Fibroblast of mammary gland (primary cell): ENCODE measurements around the gene MMP2.
A peak's percentile ranks its signal among the peaks of the same experiment; 100 is the strongest.

Source experiments
- DNase-seq: peaks from one replicate; pipeline ENCODE4 v3.0.0-alpha.2; 2010; ENCODE audit warnings: low read depth
- H3K4me3 ChIP-seq: 2 replicates; pipeline ENCODE4 v1.5.1; 2011; ENCODE audit warnings: low read depth, mild to moderate bottlenecking, low read length, moderate library complexity; ENCODE audit not compliant: control insufficient read depth
- TF ChIP-seq, protein P1 (sequence below): conservative IDR thresholded peaks from 2 replicates; pipeline ENCODE4 v1.5.1; 2011; ENCODE audit warnings: low read depth, low read length, inconsistent platforms; ENCODE audit not compliant: control insufficient read depth, insufficient read depth

MMP2 gene

DNA sequence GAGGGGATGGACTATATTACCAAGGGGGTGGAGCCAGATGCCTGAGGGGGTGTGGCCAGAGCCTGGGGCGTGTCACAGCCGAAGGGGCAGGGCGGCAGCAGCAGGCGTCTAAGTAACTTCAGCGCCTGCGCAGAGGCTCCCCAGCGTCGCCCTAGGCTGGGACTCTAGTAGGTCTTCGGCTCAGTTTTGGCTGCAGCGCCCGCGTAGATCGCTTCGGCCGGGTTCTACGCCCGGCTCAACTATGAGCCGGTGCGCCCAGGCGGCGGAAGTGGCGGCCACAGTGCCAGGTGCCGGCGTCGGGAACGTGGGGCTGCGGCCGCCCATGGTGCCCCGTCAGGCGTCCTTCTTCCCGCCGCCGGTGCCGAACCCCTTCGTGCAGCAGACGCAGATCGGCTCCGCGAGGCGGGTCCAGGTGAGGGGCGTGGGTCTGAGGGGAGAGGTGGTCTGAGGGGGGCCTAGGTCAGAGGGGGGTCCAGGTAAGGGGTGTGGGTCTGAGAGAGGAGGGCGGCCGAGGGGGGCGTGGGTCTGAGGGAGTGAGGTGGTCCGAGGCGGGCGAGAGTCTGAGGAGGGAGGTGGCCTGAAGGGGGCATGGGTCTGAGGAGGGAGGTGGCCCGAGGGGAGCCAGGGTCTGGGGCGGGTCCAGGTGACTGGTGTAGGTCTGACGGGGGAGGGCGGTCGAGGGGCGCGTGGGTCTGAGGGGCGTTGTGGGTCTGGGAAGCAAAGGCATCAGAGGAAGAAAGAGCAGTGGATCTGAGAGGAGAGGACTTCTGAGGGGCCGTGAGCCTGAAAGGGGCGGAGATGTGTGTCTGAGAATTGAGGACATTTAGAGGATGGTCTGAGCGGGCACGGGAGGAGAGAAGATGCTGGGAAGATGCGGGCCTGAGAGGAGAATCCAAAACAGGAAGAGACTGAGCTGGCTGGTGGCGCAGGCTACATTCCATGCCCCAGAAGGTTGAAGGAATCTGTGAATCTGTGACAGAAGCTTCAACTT lies 30.2 kb downstream of the MMP2 start, which contains the start of gene LPCAT2:
Gene LPCAT2, plus strand, starts transcription at position 132 of the 991 bp plus-strand sequence. Its CDS starts 110 bp downstream, at position 242.
- DNase-seq: peak; percentile 72
- H3K4me3 ChIP-seq: peak within 1 kb of the TSS; percentile 52
- TF ChIP-seq, protein P1, sequence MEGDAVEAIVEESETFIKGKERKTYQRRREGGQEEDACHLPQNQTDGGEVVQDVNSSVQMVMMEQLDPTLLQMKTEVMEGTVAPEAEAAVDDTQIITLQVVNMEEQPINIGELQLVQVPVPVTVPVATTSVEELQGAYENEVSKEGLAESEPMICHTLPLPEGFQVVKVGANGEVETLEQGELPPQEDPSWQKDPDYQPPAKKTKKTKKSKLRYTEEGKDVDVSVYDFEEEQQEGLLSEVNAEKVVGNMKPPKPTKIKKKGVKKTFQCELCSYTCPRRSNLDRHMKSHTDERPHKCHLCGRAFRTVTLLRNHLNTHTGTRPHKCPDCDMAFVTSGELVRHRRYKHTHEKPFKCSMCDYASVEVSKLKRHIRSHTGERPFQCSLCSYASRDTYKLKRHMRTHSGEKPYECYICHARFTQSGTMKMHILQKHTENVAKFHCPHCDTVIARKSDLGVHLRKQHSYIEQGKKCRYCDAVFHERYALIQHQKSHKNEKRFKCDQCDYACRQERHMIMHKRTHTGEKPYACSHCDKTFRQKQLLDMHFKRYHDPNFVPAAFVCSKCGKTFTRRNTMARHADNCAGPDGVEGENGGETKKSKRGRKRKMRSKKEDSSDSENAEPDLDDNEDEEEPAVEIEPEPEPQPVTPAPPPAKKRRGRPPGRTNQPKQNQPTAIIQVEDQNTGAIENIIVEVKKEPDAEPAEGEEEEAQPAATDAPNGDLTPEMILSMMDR: no peak

DNA sequence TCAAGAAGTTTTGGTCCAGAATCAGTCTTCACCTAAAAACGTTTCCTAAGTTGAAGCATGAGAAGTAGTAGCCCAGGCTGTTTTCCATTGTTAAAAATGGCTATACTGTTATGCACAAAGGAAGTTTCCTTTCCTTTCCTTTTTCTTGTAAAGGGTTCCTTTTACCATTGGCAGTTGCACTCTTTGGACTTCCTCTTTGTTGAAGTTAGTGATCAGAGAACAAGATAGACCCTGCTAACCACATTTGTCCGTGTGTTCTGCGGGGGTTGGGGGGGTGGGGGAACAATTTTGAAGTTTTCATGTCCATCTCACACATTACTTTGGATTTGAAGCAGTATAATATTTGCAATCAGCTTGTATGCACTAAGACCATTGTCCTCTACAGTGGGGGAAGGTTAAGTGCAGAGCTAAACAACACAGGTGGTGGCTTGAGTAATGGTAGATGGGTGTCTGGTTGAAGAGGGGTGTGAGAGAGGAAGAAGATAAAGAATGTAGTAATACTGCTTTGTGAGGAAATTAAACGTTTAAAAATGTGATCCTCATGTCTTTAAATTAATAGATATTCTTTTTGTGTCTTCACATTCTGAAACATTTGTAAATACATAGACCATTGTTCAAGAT lies 31.3 kb downstream of the MMP2 start:
- H3K4me3 ChIP-seq: no peak overlapping the region
- no peak for DNase-seq
- TF ChIP-seq, protein P1: no peak

DNA sequence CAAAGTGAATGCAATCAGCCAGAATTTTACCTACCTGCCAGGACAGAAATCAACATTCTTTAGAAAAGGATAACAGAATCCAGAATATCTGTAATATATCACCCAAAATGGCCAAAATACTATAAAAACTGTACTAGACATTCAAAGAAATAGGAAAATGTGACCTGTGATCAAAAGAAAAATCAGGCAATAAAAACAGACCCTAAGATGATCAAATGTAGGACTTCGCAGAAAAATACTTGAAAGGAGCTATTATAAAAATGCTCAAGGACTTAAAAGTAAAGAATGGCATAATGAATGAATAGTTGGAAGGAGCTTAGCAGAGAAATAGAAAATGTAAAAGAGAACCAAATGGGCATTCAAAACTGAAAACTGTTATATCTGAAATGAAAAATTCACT lies 33.9 kb downstream of the MMP2 start:
- TF ChIP-seq, protein P1: no peak
- DNase-seq: no peak
- no peak overlapping the region for H3K4me3 ChIP-seq

DNA sequence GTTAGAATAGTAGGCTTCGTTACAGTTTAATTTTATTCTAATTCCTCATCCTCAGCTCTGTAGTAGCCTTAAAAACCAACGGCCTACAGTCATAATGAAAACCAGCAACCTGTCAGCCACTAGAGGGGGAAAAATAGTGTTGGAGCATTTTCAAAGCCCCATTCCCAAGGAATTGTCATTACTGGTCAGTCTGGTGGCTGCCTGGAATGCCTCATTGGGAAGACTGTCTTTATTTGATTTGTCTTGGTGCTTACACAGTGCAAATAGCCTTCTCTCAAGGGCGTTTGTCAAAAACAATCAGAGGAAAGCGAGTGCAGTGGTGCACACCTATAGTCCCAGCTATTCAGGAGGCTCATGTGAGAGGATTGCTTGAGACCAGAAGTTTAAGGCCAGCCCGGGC lies 34.6 kb downstream of the MMP2 start:
- TF ChIP-seq, protein P1: peak; percentile 8
- H3K4me3 ChIP-seq: no peak overlapping the region

DNA sequence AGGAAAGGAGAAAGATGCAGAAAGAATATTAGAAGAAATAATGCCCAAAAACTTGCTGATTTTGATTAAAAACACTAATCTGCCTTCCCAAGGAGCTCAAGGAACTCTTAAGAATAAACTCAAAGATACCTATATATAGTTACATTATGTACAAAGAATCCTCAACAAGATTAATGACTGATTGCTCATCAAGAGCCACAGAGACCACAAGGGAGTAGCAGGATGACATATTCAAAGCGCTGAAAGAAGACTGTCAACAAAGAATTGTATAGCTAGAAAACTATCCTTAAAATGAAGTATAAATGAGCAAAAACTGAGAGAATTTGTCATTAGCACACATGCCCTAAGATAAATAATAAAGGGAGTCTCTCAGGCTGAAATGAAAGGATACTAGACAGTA lies 36.1 kb downstream of the MMP2 start:
- no peak overlapping the region for H3K4me3 ChIP-seq
- DNase-seq: peak; percentile 52
- TF ChIP-seq, protein P1: no peak

More for the DNA sequence above, 34.6 kb downstream of the MMP2 start:
- no peak for DNase-seq

DNA sequence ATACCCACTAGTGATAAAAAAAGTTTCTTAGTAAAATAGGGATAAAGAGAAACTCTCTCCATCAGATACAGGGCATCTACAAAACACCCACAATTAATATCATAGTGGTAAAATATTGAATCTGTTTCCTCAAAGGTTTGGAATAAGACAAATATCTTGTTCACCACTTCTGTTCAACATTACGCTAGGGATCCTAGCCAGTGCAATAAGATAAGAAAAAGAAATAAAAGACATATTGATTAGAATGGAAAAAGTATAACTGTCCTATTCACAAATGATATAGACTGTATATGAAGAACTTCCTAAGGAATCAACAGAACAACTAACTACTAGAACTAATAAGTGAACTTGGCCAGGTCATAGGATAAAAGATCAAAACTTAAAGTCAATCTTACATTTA lies 42.8 kb downstream of the MMP2 start:
- TF ChIP-seq, protein P1: no peak
- no peak overlapping the region for H3K4me3 ChIP-seq
- DNase-seq: no peak
